ENCODE measurements around the gene IGFLR1.
A peak's percentile ranks its signal among the peaks of the same experiment; 100 is the strongest.
"Not testable (repeated sequence)": the region's sequence is repeated elsewhere in the genome, so short reads cannot be mapped to it uniquely, and the experiment has no call there.

Gene IGFLR1

DNA sequence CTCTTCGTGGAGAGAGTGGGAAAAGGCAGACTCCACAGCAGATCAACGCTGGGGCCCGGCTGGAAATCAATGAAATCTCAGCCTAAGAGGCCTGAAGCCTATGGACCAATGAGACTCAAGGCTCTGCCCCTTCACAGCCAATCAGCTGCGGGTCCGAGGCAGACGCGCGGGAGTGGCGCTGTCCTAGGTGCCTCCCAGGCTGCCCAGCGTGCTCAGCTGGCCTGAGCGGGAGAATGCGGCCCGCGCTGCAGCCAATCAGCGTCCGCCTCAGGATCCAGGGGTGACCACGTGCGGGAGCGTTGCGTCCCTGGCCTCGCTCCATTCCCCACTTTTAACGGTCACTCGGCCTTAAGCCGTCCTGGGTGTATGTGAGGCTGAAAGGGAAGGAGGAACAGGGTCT lies 38.0 kb downstream of the IGFLR1 start, which contains the start of gene ZBTB32:
ZBTB32 (plus strand) TSS at position 341 of the 400 bp plus-strand sequence. CDS start 10,069 bp downstream, outside the sequence.
- no peak for DNase-seq

DNA sequence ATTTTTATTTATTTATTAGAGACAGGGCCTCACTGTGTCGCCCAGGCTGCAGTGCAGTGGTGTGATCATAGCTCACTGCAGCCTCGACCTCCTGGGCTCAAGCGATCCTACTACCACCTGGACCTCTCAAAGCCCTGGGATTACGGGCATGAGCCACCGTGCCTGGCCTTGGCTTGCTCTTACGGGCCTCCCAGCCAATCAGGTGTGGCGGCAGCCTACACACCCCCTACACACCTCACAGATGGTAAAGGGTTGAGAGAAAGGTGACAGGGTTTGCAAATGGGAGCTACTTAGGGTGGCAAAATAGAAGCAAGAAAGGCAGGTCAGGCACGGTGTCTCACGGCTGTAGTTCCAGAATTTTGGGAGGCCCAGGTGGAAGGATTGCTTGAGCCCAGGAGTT lies 38.9 kb downstream of the IGFLR1 start:
- DNase-seq: no peak

DNA sequence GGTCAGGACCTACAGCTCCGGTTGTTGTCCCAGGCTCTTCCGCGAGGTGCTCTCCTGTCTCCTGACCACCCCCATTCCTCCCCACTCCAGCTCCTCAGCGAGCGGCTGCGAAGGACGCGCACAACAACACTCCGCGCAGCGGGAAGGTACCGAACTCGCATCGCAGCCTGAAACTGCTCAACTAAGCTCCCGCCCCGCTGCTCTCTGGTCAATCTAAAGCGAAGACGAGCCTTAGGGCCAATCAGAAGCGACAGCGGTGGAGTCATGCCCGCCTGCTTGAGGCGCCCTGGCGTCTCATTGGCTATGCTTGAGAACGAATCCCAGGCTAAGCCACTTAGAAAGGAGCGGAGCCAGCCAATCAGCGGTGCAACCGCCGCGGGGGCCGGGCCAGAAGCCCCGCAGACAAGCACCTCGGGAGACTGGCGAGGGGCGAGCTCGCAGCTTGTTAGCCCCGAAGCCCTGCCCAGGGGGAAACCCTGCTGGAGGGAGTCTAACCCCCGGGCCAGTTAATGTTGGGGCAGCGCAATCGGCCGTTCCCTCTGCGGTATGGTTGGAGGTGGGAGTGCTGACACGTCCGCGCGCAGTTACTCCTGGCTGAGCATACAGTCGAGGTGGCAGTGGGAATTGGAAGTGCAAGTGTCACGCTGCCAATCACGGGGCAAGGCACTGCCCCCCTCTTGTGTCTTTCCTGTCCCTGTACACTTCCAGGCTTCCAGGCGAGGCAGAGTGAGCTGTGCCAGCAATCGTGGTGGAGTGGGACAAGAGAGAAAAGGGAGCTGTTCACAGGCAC lies 39.8 kb downstream of the IGFLR1 start:
- DNase-seq: peak; percentile 85 to 98 (median 90)

DNA sequence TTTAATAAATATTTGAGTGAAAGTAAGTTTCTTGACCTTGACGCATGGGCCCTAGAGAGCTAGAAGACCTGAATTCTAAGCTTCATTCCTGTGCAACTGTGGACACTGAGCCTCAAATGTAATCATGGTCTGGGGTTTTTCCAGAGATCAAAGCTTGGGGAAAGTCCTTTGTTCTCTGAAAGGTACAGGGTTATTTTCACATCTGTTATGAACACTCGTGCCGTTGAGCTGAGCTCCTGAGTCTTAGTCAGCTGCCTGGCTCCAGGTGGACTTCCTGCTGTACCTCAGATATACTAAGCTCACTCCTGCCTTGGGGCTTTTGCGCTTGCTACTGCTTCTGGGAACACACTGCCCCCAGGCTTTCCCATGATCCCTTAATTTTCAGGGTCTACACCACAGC lies 45.4 kb downstream of the IGFLR1 start:
- DNase-seq: peak in 1 of 5 donors; percentile 30

DNA sequence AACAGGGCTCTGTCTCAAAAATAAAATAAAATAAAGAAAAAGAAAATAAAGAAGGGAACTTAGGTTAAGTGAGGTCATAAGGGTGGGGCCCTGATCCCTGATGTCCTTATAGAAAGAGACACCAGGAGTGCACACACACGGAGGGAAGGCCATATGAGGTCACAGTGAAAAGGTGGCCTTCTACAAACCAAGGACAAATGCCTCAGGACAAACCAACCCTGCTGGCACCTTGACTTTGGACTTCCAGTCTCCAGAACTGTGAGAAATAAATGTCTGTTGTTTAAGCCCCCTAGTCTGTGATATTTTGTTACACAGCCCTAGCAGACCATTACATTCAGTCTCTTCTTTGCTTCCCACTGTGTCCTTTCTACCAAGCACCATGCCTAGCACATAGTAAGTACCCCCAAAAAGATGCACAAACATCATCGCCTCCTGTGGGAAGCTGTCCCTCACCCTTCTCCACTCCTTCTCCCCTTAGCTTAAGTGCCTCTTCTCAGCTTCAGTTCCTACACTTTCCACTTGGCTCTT lies 46.3 kb downstream of the IGFLR1 start:
- no peak for DNase-seq

GRCh38 chr19:35693835-35694599 lies 48.2 kb downstream of the IGFLR1 start:
- peak; percentile 74 to 90 (median 87) for DNase-seq

- no peak for DNase-seq
Measured at GRCh38 chr19:35693422-35693821, 48.8 kb downstream of the IGFLR1 start.

DNA sequence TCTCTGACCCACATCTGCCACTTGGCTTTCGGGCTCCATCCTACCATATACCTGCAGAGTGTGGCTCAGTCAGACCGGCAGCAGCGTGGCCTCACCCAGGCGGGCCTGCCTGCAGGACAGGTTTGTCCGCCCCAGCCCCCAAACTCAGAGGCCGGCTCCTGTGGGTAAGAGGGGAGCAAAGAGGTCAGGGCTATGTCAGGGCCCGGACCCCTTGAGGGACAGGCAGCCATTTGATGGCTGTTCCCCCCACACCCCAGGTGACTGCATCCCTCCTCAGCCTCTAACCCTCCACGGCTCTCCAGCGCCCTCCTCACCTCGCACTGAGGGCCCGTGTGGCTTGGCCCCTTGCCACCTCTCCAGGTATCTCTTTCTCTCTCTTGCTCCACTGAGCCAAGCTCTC lies 50.2 kb downstream of the IGFLR1 start:
- DNase-seq: no peak

GRCh38 chr19:35691106-35691505 lies 51.1 kb downstream of the IGFLR1 start:
- not testable (repeated sequence) for DNase-seq

DNA sequence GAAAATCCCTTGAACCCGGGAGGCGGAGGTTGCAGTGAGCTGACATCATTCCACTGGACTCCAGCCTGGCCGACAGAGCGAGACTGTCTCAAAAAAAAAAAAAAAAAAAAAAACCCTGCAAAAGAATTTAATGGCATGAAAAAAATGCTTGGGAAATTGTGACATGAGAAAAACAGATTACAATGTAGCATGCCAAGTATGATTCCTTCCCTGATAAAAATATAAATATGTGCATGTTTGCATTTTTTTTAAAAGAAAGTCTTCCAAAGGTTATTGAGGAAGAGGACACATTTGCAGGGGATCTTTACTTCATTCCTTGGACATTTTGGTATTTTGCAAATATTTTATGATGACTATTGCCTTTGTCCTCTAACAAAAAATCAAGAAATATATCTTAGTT lies 52.4 kb downstream of the IGFLR1 start:
- no peak for DNase-seq

All from T-helper 1 cell (primary cell).